NCI-H1930 (cell line): ENCODE results near the gene ZBTB8B.
"Not testable (repeated sequence)": the region's sequence is repeated elsewhere in the genome, so short reads cannot be mapped to it uniquely, and the experiment has no call there.

Experiments used
- DNase-seq, 2 experiments: peaks; one replicate each; lab custom pipeline; 2025; lab: John Stamatoyannopoulos, UW

ZBTB8B gene

DNA sequence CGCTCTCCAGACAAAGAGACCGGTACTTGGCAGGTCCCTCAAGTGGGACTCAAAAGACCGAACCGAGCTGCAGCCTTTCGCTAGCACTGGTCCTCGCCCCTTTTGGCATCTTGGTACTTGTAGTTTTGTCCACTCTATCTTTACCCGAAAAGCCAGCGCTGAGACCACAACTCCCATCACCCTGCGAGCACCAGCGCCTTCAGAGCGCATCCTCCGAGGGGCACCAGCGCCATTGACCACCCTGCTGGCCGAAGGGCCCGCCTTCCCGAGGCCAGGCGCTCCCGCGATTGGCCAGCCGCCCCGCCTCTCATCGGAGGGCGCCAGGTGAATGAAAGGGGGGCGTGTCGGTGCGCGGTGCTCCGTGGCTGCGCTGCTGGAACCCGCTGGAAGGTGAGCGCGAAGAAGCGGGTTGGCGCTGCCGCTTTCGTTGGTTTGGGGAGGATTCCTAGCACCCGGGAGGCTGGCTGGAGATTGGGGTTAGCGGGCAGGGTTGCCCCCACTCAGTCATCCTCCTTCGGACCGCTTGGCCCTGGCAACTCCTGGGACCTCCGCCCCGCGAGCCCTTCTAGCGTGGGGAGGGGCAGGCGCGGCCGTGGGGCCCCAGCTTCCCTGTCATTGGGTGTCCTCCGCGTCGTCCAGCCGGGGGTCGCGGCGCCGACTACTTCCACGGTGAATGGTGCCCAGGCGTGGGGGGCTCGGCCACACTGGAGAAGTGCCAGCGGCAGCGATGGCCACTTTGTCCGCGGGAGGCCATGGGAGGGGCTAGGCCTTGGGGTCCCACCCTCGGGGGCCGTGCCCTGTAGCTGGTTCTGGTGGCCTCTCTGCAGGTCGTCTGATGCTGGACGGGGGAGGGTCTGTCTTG is at the start of gene ZBTB8B:
TSS of gene ZBTB8B (plus strand) at position 357 of the 862 bp plus-strand sequence. CDS start 5,553 bp downstream, outside the sequence.
- peak; percentile 95 to 96 for DNase-seq

DNA sequence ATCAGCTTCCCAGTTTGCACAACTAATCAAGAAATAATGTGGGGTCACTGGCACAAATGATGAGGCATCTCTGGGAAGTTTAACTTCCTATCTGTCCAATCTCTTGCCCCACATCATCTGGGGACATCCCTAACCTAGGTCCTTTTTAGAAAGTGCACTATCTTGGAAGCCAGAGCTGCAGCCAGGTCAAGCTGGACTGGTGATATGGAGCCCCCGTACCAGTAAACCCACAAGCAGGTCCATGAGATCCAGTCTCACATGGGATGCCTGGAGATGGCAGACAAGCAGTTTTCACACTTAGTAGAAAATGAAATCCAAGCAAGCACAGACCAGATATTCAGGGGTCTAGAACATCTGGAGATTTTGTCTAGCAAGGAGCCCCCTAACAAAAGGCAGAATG is 43.1 kb upstream of the ZBTB8B start:
- DNase-seq: no peak

DNA sequence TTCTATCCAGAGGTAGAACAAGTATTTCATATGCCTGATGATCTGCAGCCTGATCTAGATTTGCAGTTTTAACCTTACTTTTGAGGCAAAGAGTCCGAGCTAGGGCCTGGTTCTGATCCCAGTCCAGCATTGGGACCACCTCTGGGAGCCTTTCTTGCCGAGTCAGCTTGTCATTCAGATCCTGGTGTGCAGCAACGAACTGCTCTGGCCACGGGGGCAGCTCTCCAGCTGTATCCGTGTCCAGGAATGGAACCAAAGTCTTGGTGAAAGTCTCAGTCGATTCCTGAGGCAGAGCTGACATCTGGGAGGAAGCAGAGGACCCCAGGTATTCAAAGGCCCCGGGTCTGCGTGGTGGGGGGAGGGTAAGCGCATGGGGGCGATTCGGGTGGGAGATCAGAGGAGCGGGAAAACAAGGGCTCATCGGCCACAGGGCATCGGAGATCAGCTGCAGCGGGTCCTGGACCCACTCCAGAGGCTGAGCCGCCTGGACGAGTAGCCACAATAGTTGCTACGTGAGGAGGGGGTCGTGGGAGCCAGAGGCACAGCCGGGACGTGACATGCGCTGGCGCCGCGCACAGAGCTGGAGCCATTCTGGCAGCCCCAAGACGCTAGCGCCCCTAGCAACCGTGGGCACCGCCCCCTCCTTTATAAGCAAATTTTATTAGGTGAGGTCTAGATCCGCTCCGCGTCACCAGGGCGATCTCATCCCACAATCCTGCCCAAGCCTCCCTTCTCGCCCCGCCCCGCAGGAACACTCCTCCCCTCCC is 38.2 kb upstream of the ZBTB8B start:
- peak; percentile 30 to 32 for DNase-seq

DNA sequence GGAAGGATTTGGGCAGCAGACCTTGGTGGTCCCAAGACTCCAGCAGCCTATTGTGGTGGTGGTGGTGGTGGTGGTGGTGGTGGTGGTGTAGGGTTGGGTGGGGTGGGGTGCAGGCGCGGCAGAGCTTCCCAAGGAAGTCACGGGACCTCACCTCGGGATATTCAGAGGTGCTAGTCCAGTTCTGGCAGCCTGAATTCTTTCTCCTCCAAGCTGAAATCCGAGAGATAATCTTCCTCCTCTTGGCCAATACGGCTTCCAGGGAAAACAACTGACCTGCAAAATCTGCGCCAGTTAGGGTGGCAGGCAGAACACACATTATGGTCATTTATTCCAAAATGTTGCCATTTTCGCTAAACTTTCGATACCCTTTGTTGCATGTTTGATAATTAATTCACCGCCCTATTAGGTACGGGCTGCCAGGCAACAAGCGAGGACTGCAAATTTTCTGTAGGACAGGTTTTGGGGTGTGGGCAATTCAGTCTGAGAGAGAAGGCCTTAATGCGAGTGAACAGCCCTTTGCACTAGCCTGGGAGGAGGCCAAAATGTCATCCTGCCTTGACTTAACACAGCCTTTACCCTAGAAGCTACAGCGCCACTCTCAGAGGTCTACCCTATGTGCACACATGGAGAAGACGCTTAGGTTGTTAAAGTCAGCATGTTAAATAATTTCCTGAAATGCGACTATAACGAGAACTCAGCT is 37.5 kb upstream of the ZBTB8B start:
- no peak for DNase-seq

DNA sequence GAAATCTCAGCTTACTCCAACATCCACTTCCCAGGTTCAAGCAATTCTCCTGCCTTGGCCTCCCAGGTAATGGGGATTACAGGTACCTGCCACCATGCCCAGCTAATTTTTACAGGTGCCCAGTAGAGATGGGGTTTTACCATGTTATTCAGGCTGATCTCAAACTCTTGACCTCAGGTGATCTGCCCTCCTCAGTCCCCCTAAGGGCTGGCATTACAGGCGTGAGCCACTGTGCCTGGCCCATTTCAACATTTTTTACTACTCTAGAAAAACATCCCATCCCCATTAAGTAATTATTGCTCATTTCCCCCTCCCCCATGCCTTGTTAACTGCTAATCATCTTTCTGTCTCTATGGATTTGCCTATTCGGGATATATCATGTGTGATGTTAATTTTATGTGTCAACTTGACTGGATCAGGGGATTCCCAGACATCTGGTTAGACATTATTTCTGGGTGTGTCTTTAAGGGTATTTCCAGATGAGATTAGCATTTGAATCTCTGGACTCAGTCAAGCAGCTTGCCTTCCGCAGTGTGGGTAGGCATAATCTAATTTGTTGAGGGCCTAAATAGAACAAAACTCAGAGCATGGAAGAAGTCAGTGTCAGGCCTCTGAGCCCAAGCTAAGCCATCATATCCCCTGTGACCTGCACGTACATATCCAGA is 33.0 kb upstream of the ZBTB8B start:
- DNase-seq: no peak

DNA sequence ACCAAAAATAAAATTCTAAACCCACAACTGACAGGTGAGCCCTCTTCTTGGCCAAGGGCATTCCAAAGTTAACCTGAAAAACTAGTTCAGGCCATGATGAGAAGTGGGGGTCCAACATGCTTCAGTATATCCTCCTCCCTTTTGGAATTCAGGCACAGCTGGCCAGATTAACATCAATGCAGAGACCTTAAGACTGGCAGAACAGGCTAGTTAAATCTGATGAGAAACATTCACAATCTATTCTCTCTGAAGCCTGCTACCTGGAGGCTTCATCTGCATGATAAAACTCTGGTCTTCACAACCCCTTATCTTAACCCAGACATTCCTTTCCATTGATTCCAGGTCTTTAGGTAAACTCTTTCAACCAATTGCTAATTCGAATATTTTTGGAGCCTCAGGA is 26.7 kb upstream of the ZBTB8B start:
- no peak for DNase-seq

DNA sequence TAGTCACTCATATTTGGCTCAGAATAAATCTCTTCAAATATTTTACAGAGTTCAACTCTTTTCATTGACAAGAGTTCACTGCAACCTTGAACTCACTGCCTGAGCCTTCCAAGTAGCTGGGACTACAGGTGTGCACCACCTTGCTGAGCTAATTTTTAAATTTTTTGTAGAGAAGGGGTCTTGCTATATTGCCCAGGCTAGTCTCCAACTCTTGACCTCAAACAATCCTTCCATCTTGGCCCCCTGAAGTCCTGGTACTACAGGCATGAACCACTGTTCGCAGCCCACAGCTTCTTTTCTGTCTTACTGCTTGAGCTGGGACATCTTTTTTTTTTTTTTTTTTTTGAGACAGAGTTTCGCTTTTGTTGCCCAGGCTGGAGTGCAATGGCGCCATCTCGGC is 26.1 kb upstream of the ZBTB8B start:
- DNase-seq: not testable (repeated sequence)

DNA sequence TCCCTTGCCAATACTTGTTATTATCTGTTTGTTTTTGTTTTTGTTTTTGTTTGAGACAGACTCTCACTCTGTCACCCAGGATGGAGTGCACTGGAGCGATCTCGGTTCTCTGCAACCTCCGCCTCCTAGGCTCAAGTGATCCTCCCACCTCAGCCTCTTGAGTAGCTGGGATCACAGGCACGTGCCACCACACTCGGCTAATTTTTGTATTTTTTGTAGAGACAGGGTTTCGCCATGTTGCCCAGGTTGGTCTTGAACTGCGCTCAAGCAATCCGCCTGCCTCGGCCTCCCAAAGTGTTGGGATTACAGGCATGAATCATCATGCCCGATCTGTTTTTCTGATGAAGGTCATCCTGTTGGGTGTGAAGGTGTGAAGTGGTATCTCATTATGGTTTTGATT is 23.4 kb upstream of the ZBTB8B start:
- not testable (repeated sequence) for DNase-seq

DNA sequence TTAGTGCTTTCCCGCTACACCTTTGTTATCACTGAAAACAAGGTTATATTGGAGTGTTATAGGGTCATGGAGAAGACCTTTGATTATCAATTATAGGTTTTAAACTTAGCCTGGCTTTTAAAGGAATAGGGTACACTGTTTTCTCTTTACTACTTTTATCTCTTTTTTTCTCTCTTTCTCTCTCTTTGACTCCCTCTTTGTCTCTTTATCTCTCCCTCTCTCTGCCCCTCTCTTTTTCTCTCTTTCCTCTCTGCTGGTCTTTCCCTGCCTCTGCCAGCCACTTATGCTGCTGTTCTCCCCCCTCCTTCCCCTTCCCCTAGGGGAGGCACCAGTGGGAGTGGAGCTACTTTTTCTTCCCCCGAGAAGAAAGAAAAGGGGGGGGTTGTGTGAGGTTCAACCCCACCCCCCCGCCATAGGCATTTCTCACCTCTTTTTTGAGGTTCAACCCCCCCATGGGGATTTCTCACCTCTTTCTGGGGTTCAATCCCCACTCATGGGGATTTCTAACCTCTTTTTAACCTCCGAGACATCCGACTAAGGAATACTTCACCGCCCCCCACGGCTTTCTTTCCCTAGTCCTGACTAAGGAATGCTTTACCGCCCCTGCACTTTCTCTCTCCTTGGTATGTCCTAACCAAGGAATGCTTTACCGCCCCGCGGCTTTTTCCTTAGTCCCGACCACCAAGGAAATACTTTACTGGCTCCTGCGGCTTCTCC is 17.2 kb upstream of the ZBTB8B start:
- DNase-seq: no peak

DNA sequence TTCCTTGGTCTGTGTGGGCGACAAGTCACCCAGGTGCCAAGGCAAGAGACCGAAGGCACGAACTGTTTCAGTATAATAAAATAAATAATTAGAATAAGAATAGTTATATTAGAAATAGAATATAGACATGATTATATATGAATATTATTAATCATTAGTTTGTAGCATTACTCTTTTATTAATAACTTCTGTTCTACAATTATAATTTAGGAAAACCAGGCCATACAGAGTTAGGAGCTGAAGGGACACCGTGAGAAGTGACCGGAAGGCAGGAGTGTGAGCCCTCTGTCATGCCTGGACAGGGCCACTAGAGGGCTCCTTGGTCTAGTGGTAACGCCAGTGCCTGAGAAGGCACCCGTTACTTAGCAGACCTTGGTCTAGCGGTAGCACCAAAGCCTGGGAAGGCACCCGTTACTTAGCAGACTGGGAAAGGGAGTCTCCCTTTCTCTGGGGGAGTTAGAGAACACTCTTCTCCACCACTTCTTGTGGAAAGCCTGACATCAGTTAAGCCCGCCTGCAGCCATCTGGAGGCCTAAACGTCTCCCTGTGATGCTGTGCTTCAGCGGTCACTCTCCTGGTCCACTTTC is 16.6 kb upstream of the ZBTB8B start:
- DNase-seq: peak; percentile 23 to 57

DNA sequence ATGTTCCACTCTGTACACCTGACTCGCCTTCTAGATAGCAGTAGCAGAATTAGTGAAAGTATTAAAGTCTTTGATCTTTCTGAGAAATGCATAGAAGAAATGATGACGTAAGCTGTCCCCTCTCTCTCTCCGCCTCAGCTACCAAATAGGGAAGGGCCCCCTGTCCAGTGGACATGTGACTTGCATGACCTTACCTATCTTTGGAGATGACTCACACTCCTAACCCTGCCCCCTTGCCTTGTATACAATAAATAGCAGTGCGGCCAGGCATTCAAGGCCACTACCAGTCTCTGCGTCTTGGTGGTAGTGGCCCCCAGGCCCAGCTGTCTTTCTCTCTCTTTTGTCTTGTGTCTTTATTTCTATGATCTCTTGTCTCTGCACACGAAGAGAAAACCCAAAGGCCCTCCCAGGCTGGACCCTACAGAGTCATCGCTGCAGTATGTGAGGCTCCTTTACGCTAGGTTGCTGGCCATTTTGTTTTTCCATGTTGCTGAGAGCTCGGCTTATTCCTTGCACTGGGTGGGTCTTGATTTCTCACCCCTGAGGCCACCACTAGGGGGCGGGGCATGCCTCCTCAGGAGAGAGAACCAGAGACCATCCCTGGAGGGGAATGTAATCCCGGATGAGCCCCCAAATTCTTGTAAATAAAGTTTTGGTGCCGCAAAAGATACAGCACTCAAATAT is 16.0 kb upstream of the ZBTB8B start:
- DNase-seq: no peak

DNA sequence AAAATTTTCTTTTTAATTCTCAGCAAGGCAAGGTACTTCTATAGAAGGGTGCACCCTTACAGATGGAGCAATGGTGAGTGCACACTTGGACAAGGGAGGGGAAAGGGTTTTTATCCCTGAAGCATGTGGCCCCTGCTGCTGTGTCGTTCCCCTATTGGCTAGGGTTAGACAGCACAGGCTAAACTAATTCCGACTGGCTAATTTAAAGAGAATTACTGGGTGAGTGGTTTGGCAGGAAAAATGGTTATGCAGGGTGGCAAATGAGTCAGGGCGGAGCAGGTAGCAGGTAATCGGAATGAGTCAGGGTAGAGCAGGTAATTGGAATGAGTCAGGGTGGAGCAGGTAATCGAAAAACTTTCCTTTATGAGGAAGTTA is 15.4 kb upstream of the ZBTB8B start:
- not testable (repeated sequence) for DNase-seq

DNA sequence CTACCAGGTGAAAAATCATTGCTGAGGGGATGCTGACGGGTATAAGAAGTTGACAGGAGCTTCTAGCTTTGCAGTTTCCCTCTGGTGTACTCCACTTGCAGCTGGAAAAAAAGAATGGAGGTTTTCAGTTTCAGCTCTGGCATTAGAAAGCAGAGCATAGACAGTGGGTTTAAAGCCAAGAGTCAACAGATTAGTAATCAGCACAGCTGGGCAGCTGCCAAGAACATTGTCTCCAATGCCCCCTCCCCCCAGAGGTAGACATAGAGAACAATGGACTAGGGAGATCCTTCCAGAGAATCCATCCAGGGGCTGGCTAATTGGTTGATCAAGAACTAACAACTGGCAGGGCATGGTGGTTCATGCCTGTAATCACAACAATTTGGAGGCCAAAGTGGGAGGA is 10.1 kb upstream of the ZBTB8B start:
- DNase-seq: peak; percentile 21 to 61

DNA sequence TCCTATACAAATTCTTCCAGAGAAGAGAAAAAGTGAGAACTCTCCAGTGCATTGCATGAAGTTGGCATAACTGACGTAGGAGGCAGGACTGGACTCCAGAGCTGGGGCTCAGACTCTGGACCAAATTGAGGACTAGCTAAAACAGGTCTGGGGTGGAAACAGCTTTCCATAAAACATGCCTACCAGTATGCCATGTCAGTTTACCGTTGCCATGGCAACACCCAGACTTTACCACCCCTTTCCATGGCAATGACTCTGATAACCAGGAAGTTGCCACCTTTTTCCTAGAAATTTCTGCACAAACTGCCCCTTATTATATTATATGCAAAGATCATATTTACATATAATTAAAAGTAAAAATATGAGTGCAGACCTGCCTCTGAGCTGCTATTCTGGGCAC is 8.9 kb upstream of the ZBTB8B start:
- DNase-seq: no peak

DNA sequence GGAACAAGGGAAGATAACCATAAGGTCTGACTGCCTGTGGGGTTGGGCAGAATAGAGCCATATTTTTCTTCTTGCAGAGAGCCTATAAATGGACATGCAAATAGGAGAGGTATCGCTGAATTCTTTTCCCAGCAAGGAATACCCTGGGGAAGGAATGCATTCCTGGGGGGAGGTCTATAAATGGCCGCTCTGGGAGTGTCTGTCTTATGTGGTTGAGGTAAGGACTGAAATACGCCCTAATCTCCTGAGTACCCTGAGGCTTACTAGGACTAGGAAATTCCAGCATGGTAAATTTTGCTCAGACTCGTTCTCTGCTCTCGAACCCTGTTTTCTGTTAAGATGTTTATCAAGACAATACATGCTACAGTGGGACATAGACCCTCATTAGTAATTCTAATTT is 6.1 kb upstream of the ZBTB8B start:
- not testable (repeated sequence) for DNase-seq

DNA sequence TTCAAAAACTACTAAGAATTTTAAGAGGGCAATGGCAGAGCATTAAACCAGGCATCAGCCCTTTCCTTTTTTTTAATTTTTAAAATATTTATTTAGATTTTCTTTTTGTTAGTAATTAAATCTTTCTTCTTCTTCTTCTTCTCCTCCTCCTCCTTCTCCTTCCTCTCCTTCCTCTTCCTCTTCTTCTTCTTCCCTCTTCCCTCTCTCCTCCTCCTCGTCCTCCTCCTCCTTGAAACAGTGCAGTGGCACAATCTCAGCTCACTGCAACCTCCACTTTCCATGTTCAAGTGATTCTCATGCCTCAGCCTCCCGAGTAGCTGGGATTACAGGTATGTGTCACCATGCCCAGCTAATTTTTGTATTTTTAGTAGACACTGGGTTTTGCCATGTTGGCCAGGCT is 1.9 kb upstream of the ZBTB8B start:
- DNase-seq: not testable (repeated sequence)

DNA sequence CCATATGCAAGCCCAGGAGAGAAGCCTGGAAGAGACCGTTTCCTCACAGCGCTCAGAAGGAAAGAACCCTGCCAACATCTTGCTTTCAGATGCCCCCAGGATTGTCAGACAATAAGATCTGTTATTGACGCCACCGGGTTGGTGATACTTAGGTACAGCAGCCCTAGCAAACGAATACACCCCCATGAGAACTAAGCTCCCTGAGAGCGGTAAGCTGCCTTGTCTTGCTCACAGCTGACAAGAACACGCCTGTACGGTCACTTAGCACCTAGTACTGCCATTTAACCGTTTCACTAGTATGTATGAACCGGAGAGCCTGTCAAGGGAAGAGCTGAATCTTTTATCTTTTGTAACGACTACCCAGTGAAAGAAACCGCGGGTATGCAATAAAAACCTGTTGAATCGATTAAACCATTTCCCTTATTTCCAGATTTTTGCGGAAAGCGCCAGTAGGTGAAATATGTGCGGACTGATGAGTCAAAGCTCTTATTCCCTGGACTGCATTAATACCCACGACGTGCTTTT is 619 bp upstream of the ZBTB8B start:
- peak in 1 of 2 experiments; percentile 21 for DNase-seq

DNA sequence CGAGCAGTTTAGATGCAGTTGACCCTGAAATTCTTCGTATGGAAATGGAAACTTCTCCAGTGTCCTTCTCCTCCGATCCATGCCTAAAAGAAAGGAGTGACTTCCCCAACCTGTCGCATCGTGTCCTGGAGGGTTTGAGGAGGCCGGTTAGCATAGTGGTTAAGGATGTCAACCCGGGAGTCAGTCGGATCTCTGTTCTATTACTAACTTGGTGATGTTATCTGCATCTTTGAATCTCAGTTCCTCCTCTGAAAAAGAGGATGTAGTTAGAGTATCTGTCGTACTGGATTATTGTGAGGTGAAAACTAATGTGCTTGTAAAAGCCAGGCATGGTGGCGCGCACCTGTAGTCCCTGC is 684 bp downstream of the ZBTB8B start:
- no peak for DNase-seq

DNA sequence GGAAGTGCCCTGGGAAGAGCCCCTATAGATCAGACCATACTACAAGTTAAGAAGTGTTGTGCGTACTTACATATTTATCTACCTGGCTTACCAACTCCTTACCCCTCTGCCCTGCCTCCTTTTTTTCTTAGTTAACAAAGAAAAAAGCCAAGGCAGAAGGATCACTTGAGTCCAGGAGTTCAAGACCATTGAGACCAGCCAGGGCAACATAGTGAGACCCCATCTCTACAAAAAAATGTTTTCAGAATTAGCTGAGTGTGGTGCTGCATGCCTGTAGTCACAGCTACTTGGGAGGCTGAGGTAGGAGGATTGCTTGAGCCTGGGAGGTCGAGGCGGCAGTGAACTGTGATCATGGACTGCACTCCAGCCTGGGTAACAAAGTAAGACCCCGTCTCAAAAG is 1.9 kb downstream of the ZBTB8B start:
- DNase-seq: no peak

DNA sequence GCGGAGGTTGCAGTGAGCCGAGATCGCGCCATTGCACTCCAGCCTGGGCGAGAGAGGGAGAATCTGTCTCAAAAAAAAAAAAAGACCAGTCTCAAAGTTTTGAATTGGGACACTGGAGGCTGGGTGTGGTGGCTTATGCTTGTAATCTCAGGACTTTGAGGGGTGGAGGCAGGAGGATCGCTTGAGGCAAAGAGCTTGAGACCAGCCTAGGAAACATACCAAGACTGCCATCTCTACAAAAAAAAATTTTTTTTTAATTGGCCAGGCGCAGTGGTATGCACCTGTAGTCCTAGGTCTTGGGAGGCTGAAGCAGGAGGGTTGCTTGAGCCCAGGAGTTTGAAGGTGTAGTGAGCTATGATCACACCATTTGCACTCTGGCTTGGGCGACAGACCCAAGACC is 3.9 kb downstream of the ZBTB8B start:
- DNase-seq: no peak
